Measurements from ENCODE around the gene DPEP3. TPM values are rescaled to one million over a fixed set of nuclear protein-coding genes. Genes with fewer than 3 reads are reported as not detected.

The DPEP3 gene
- total and polyA plus RNA-seq, 10 of the 15 experiments (the other 5 are each of a cell fraction or from before 2014, with no cell fraction given): not detected

DNA sequence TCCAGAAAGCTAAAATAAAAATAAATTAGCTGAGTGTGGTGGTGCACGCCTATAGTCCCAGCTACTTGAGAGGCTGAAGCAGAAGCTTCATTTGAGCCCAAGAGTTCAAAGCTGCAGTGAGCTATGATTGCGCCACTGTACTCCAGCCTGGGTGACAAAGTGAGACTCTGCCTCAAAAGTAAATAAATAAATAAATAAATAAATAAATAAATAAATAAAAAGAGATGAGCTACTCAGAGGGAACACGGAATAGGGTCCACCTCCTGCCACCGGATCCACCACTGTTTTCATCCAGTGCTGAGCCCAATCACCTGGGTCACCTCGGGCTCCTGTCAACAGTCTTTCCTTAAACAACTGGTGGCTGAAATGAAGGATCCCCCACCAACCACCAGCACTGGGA is 6.7 kb upstream of the DPEP3 start:
- ChIA-PET CTCF (interaction anchor here (0.8 to 1.8 kb wide), 5 partner anchors 8 to 170 kb away, joined by 3 to 6 read pairs (median 3); no protein-coding TSS in a partner anchor), RAD21 (ENCODE audit: unreplicated experiment) (interaction anchor here (1.5 kb wide), 1 partner anchor 51 kb away, joined by 3 read pairs; no protein-coding TSS in a partner anchor), POLR2A (interaction anchor here (1.4 to 2.0 kb wide), 3 partner anchors 18 to 98 kb away, joined by 4 to 7 read pairs (median 7); partner anchors contain the start of genes NFATC3 and PSMB10), SMC1A (ENCODE audit: uncharacterized antibody, unreplicated experiment) (interaction anchor here (0.6 to 1.9 kb wide), 5 partner anchors 12 to 574 kb away, joined by 3 to 7 read pairs (median 4); no protein-coding TSS in a partner anchor)
- Histone ChIP-seq H3K79me2 (ENCODE audit: control insufficient read depth, insufficient read depth, low read length) (no peaks in the 10 kb centered on the region), H3K9me3 (replicated peaks; ENCODE audit: control insufficient read depth, insufficient read depth, low read length) (no peaks in the 10 kb centered on the region), H2AFZ (ENCODE audit: control insufficient read depth, low read depth, low read length) (no peak overlapping the region), H3K36me3 (ENCODE audit: control insufficient read depth in 2 of 2, insufficient read depth in 2 of 2, low read length in 1 of 2) (no peaks in the 10 kb centered on the region), H3K27ac (ENCODE audit: control insufficient read depth, insufficient read depth) (no peak overlapping the region), H3K4me3 (no peak overlapping the region), H4K20me1 (ENCODE audit: control insufficient read depth, insufficient read depth) (no peaks in the 10 kb centered on the region), H3K27me3 (replicated peaks in 1 of 2; ENCODE audit: control insufficient read depth in 2 of 2, insufficient read depth in 2 of 2, low read length in 1 of 2) (no peaks in the 10 kb centered on the region), H3K9ac (ENCODE audit: control insufficient read depth, insufficient read depth, low read length) (no peak overlapping the region), H3K4me1 (ENCODE audit: control insufficient read depth, insufficient read depth, low read length) (peaks cover 37% of the 10 kb centered on the region), H3K4me2 (ENCODE audit: control insufficient read depth, insufficient read depth) (no peak overlapping the region)
- FAIRE-seq (no peak), ATAC-seq (no peak), DNase-seq (ENCODE audit: low read depth, low spot score) (no peak)
- BruUV-seq (replicated peaks): no TSS peak
- WGBS (ENCODE audit: insufficient coverage, insufficient replicate concordance, low lambda C conversion rate, missing lambda C conversion rate): 94% methylated on average over 5 of the region's 5 CpGs
- TF ChIP-seq NBN (IDR thresholded peaks at IDR 0.05): no peak
- TF ChIP-seq ZNF207 (IDR thresholded peaks at IDR 0.05; ENCODE audit: borderline replicate concordance): no peak
- in situ Hi-C loops (cut with MboI) (no loop called here), intact Hi-C loops (cut with micrococcal nuclease; ENCODE audit: unreplicated experiment) (no loop called here)

DNA sequence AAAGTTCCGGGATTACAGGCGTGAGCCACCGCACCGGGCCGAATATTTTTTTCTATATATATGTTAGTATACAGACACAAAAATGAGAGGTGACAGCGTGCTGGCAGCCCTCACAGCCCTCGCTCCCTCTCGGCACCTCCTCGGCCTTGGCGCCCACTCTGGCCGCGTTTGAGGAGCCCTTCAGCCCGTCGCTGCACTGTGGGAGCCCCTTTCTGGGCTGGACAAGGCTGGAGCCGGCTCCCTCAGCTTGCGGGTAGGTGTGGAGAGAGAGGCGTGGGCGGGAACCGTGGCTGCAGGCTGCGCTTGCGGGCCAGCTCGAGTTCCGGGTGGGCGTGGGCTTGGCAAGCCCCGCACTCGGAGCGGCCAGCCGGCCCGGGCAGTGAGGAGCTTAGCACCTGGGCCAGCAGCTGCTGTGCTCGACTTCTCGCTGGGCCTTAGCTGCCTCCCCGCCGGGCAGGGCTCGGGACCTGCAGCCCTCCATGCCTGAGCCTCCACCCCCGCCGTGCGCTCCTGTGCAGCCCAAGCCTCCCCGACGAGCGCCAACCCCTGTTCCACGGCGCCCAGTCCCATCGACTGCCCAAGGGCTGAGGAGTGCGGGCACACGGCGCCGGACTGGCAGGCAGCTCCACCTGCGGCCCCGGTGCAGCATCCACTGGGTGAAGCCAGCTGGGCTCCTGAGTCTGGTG is 1.9 kb upstream of the DPEP3 start:
- no peaks in the 10 kb centered on the region for H3K9me3 ChIP-seq (replicated peaks; ENCODE audit: control insufficient read depth, insufficient read depth, low read length)
- DNase-seq (ENCODE audit: low read depth, low spot score) (no peak), ATAC-seq (no peak), FAIRE-seq (no peak)
- CTCF ChIA-PET: interaction anchor here (1.1 kb wide), 1 partner anchor 46 kb away, joined by 4 read pairs; no protein-coding TSS in a partner anchor
- intact Hi-C loops (cut with micrococcal nuclease; ENCODE audit: unreplicated experiment) (no loop called here), in situ Hi-C loops (cut with MboI) (no loop called here)
- H3K36me3 ChIP-seq (ENCODE audit: control insufficient read depth in 2 of 2, insufficient read depth in 2 of 2, low read length in 1 of 2): no peaks in the 10 kb centered on the region
- 94% methylated on average over 38 of the region's 49 CpGs for WGBS (ENCODE audit: insufficient coverage, insufficient replicate concordance, low lambda C conversion rate, missing lambda C conversion rate)
- peaks cover 24% of the 10 kb centered on the region for H3K4me1 ChIP-seq (ENCODE audit: control insufficient read depth, insufficient read depth, low read length)
- TF ChIP-seq SREBF2 (IDR thresholded peaks at IDR 0.05; ENCODE audit: low read length): no peak
- no peak for TF ChIP-seq CHD2 (IDR thresholded peaks at IDR 0.05; ENCODE audit: borderline replicate concordance, low read depth, low read length)
- TF ChIP-seq POLR2AphosphoS5 (IDR thresholded peaks at IDR 0.05; ENCODE audit: low read length): no peak
- no peak for TF ChIP-seq SREBF1 (IDR thresholded peaks at IDR 0.05; ENCODE audit: low read length)
- TF ChIP-seq, protein P1, sequence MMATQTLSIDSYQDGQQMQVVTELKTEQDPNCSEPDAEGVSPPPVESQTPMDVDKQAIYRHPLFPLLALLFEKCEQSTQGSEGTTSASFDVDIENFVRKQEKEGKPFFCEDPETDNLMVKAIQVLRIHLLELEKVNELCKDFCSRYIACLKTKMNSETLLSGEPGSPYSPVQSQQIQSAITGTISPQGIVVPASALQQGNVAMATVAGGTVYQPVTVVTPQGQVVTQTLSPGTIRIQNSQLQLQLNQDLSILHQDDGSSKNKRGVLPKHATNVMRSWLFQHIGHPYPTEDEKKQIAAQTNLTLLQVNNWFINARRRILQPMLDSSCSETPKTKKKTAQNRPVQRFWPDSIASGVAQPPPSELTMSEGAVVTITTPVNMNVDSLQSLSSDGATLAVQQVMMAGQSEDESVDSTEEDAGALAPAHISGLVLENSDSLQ (IDR thresholded peaks at IDR 0.05): no peak
- TF ChIP-seq MXI1 (IDR thresholded peaks at IDR 0.05; ENCODE audit: low read depth, low read length): no peak
- TF ChIP-seq, protein P2, sequence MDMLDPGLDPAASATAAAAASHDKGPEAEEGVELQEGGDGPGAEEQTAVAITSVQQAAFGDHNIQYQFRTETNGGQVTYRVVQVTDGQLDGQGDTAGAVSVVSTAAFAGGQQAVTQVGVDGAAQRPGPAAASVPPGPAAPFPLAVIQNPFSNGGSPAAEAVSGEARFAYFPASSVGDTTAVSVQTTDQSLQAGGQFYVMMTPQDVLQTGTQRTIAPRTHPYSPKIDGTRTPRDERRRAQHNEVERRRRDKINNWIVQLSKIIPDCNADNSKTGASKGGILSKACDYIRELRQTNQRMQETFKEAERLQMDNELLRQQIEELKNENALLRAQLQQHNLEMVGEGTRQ (IDR thresholded peaks at IDR 0.05; ENCODE audit: borderline replicate concordance, low read depth, low read length): no peak
- H3K27ac ChIP-seq (ENCODE audit: control insufficient read depth, insufficient read depth): no peak overlapping the region
- no peak overlapping the region for H3K4me2 ChIP-seq (ENCODE audit: control insufficient read depth, insufficient read depth)
- RAD21 ChIA-PET (ENCODE audit: unreplicated experiment): no interaction called here
- no peak overlapping the region for H3K4me3 ChIP-seq
- no peak overlapping the region for H3K9ac ChIP-seq (ENCODE audit: control insufficient read depth, insufficient read depth, low read length)
- H2AFZ ChIP-seq (ENCODE audit: control insufficient read depth, low read depth, low read length): no peak overlapping the region
- H3K27me3 ChIP-seq (replicated peaks in 1 of 2; ENCODE audit: control insufficient read depth in 2 of 2, insufficient read depth in 2 of 2, low read length in 1 of 2): no peaks in the 10 kb centered on the region
- H4K20me1 ChIP-seq (ENCODE audit: control insufficient read depth, insufficient read depth): no peaks in the 10 kb centered on the region
- H3K79me2 ChIP-seq (ENCODE audit: control insufficient read depth, insufficient read depth, low read length): no peaks in the 10 kb centered on the region
- SMC1A ChIA-PET (ENCODE audit: uncharacterized antibody, unreplicated experiment): interaction anchor here (1.4 kb wide), 1 partner anchor 17 kb away, joined by 3 read pairs; no protein-coding TSS in a partner anchor
- POLR2A ChIA-PET: interaction anchor here (0.8 to 0.9 kb wide), 2 partner anchors 11 to 13 kb away, joined by 3 read pairs; no protein-coding TSS in a partner anchor
- BruUV-seq (replicated peaks): no TSS peak

Measured in GM12878 (cell line).